GM23248 (cell line): Measurements from ENCODE around the gene RANBP3L. TPM values are rescaled to one million over a fixed set of nuclear protein-coding genes. Genes with fewer than 3 reads are reported as not detected.

Experiments
- DNase-seq: peaks from one replicate; pipeline ENCODE4 v3.0.0-alpha.2; 2015
- H2AFZ ChIP-seq: fragments of 200-600 bp; sonication (generic); 2 replicates; pipeline ENCODE4 v1.6.1; 2016; ENCODE audit warnings: antibody characterized with exemption
- H3F3A ChIP-seq: fragments of 200-600 bp; sonication (generic); 2 replicates; pipeline ENCODE4 v1.6.1; 2016; ENCODE audit warnings: mild to moderate bottlenecking, antibody characterized with exemption, mixed run types; ENCODE audit not compliant: insufficient read depth
- H3K27ac ChIP-seq: fragments of 200-600 bp; sonication (generic); 2 replicates; pipeline ENCODE4 v1.5.1; 2016; ENCODE audit warnings: mild to moderate bottlenecking
- H3K27me3 ChIP-seq: fragments of 200-600 bp; sonication (generic); replicated peaks from 2 replicates; pipeline ENCODE4 v1.6.1; 2016; ENCODE audit warnings: mild to moderate bottlenecking; ENCODE audit not compliant: insufficient read depth
- H3K36me3 ChIP-seq: fragments of 200-600 bp; sonication (generic); 2 replicates; pipeline ENCODE4 v1.6.1; 2016; ENCODE audit warnings: low read depth, mild to moderate bottlenecking
- H3K4me1 ChIP-seq: fragments of 200-600 bp; sonication (generic); 2 replicates; pipeline ENCODE4 v1.6.1; 2016; ENCODE audit warnings: mild to moderate bottlenecking; ENCODE audit not compliant: insufficient read depth
- H3K4me2 ChIP-seq: fragments of 200-600 bp; sonication (generic); one replicate; pipeline ENCODE4 v1.6.1; 2016; ENCODE audit warnings: mild to moderate bottlenecking; ENCODE audit not compliant: unreplicated experiment
- H3K4me3 ChIP-seq: fragments of 200-600 bp; sonication (generic); 2 replicates; pipeline ENCODE4 v1.5.1; 2016; ENCODE audit warnings: mild to moderate bottlenecking
- H3K79me2 ChIP-seq: fragments of 200-600 bp; sonication (generic); 2 replicates; pipeline ENCODE4 v1.6.1; 2016; ENCODE audit warnings: mild to moderate bottlenecking; ENCODE audit not compliant: insufficient read depth
- H3K9ac ChIP-seq: fragments of 200-600 bp; sonication (generic); 2 replicates; pipeline ENCODE4 v1.6.1; 2016; ENCODE audit warnings: mild to moderate bottlenecking
- H3K9me2 ChIP-seq: fragments of 200-600 bp; sonication (generic); 2 replicates; pipeline ENCODE4 v1.6.1; 2016; ENCODE audit warnings: mixed run types, mild to moderate bottlenecking, moderate library complexity; ENCODE audit not compliant: insufficient read depth
- H3K9me3 ChIP-seq: fragments of 200-600 bp; sonication (generic); one replicate; pipeline ENCODE4 v1.6.1; 2017; ENCODE audit warnings: low read depth
- H4K20me1 ChIP-seq: fragments of 200-600 bp; sonication (generic); 2 replicates; pipeline ENCODE4 v1.6.0; 2016; ENCODE audit not compliant: insufficient read depth
- EZH2 ChIP-seq: fragments of 200-600 bp; sonication (generic); IDR thresholded peaks from 2 replicates; pipeline ENCODE4 v1.6.1; 2018; ENCODE audit warnings: antibody characterized with exemption, mild to moderate bottlenecking; ENCODE audit not compliant: insufficient read depth, poor library complexity, severe bottlenecking
- EZH2phosphoT487 ChIP-seq: fragments of 200-600 bp; sonication (generic); IDR thresholded peaks from 2 replicates; pipeline ENCODE4 v1.6.1; 2018; ENCODE audit warnings: antibody characterized with exemption, moderate library complexity, mild to moderate bottlenecking, low read depth; ENCODE audit not compliant: insufficient read depth
- WGBS, 2 experiments: methylation state at CpG; one replicate each; pipeline ENCODE4 v1.1.6; 2015 to 2017; ENCODE audit warnings: low lambda C conversion rate in 2 of 2, low coverage in 1 of 2; ENCODE audit errors: missing lambda C conversion rate in 2 of 2; 5-methylcytosine and 5-hydroxymethylcytosine counted together
- in situ Hi-C: fragments of 300-500 bp; cut with MboI; formaldehyde crosslinking; loops from 2 replicates; pipeline ENCODE4 v1.15.0; 2020
- polyA plus RNA-seq: library from polyadenylated mRNA; unstranded; fragments of >200 nt; fragmentation: Nextera tagmentation; extraction: Ambion mirVana; gene quantifications from 2 replicates; pipeline ENCODE4 v1.2.1, GENCODE V29; 2016
- total RNA-seq: library from RNA; depleted of rRNA; stranded (reverse); fragments of >200 nt; shearing (Covaris generic); gene quantifications from 2 replicates; pipeline ENCODE4 v1.2.3, GENCODE V29; 2014

RANBP3L gene
- total and polyA plus RNA-seq, 2 experiments from 2014 or later = not detected

GRCh38 chr5:36304095-36304805, 2.5 kb upstream of the RANBP3L start:
- TF ChIP-seq EZH2phosphoT487 (no peak), EZH2 (no peak)
- Histone ChIP-seq H3K4me3 (no peak overlapping the region), H3F3A (peaks cover 31% of the 10 kb centered on the region), H3K36me3 (no peaks in the 10 kb centered on the region), H2AFZ (no peak overlapping the region), H3K9me2 (no peaks in the 10 kb centered on the region), H3K9ac (no peak overlapping the region), H3K9me3 (no peaks in the 10 kb centered on the region), H3K4me1 (peaks cover 27% of the 10 kb centered on the region), H3K79me2 (no peaks in the 10 kb centered on the region), H4K20me1 (no peaks in the 10 kb centered on the region), H3K27me3 (no peaks in the 10 kb centered on the region), H3K27ac (no peak overlapping the region), H3K4me2 (no peak overlapping the region)
- no peak for DNase-seq
- WGBS, 2 experiments = 67% methylated on average over 7 of the region's 7 CpGs
- in situ Hi-C loops = no loop called here

- peak; percentile 52 for DNase-seq
- Histone ChIP-seq H3K9ac (0 out of 2 replicates have a peak overlapping the region, but pooled peaks have one; percentile 2), H3K4me2 (peak overlapping the region; percentile 63), H3K9me3 (no peaks in the 10 kb centered on the region), H3K4me3 (peak overlapping the region; percentile 42), H3F3A (peaks cover 43% of the 10 kb centered on the region), H3K9me2 (no peaks in the 10 kb centered on the region), H3K27ac (no peak overlapping the region), H4K20me1 (no peaks in the 10 kb centered on the region), H3K79me2 (no peaks in the 10 kb centered on the region), H2AFZ (0 out of 2 replicates have a peak overlapping the region, but pooled peaks have one; percentile 32), H3K4me1 (peaks cover 31% of the 10 kb centered on the region), H3K27me3 (no peaks in the 10 kb centered on the region), H3K36me3 (no peaks in the 10 kb centered on the region)
- in situ Hi-C loops = no loop called here
- WGBS, 2 experiments = 1 to 2% methylated on average over 4 of the region's 4 CpGs
- TF ChIP-seq EZH2 (no peak), EZH2phosphoT487 (no peak)
Measured at GRCh38 chr5:36300927-36301540, 668 bp downstream of the RANBP3L start.

- peak; percentile 30 for DNase-seq
- 15 to 19% methylated on average over 3 of the region's 3 CpGs for WGBS, 2 experiments
- Histone ChIP-seq H3F3A (peaks cover 43% of the 10 kb centered on the region), H3K9me3 (no peaks in the 10 kb centered on the region), H4K20me1 (no peaks in the 10 kb centered on the region), H3K4me3 (no peak overlapping the region), H3K79me2 (no peaks in the 10 kb centered on the region), H3K4me2 (peak overlapping the region; percentile 63), H3K9me2 (no peaks in the 10 kb centered on the region), H3K4me1 (peaks cover 31% of the 10 kb centered on the region), H3K36me3 (no peaks in the 10 kb centered on the region), H3K9ac (no peak overlapping the region), H3K27ac (no peak overlapping the region), H2AFZ (0 out of 2 replicates have a peak overlapping the region, but pooled peaks have one; percentile 1), H3K27me3 (no peaks in the 10 kb centered on the region)
- no peak for TF ChIP-seq EZH2
- in situ Hi-C loops = no loop called here
Measured at GRCh38 chr5:36300191-36300926, 1.3 kb downstream of the RANBP3L start.

GRCh38 chr5:36298552-36298951, 3.1 kb downstream of the RANBP3L start:
- peaks cover 43% of the 10 kb centered on the region for H3F3A ChIP-seq
- no peaks in the 10 kb centered on the region for H3K9me3 ChIP-seq
- in situ Hi-C loops = no loop called here
- H3K27me3 ChIP-seq = no peaks in the 10 kb centered on the region
- H3K9ac ChIP-seq = no peak overlapping the region
- H3K4me2 ChIP-seq = no peak overlapping the region
- no peak overlapping the region for H2AFZ ChIP-seq
- no peak overlapping the region for H3K4me3 ChIP-seq
- no peaks in the 10 kb centered on the region for H4K20me1 ChIP-seq
- no peaks in the 10 kb centered on the region for H3K9me2 ChIP-seq
- peaks cover 31% of the 10 kb centered on the region for H3K4me1 ChIP-seq
- no peaks in the 10 kb centered on the region for H3K79me2 ChIP-seq
- H3K36me3 ChIP-seq = no peaks in the 10 kb centered on the region
- peak overlapping the region; percentile 38 for H3K27ac ChIP-seq
- TF ChIP-seq EZH2 = no peak
- TF ChIP-seq EZH2phosphoT487 = peak; percentile 85; the same call in 1 of the 2 replicates
- DNase-seq = peak; percentile 78
